22Rv1 (cell line): Measurements from ENCODE around the gene GNAI1.

Experiments used
- ZFX ChIP-seq: fragments of 450-650 bp; IDR thresholded peaks from 2 replicates; pipeline ENCODE4 v1.6.1; 2017; ENCODE audit warnings: antibody characterized with exemption, borderline replicate concordance
- TF ChIP-seq, protein P1 (sequence below): fragments of 450-650 bp; IDR thresholded peaks from 2 replicates; pipeline ENCODE4 v1.5.1; 2017; ENCODE audit warnings: mild to moderate bottlenecking

DNA sequence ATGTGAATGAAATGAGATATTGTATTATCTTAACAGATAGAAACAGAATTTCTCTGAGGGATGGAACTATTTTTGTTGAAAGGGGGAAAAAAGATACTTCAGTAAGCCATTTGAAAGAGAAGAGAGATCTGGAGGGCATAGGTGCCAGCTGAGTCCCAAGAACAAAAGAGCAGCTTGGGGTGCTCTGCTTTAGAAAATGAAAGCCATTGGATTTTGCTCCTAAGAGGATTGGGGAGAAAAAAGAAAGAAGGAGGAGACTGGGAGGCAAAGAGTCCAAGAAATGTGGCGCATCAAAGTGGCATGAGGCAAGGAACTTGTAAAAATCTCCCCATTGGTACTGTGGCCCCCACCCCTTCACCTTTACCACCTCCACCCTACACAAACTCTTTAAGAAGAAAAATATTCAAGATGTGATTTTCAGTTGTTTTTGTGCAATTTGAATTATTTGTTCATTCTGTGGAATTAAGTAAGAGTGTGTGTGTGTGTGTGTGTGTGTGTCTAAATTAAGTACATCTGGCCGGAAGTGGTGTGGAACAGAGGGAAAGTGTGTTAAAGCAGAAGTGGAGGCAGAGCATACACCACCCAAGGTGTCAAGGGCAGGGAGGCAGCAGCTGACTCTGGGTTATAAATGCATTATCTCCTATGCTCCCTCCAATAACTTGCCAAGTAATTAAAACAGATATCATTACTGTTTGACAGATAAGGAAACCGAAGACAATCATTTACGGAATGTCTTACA is 9.9 kb upstream of the GNAI1 start:
- TF ChIP-seq, protein P1, sequence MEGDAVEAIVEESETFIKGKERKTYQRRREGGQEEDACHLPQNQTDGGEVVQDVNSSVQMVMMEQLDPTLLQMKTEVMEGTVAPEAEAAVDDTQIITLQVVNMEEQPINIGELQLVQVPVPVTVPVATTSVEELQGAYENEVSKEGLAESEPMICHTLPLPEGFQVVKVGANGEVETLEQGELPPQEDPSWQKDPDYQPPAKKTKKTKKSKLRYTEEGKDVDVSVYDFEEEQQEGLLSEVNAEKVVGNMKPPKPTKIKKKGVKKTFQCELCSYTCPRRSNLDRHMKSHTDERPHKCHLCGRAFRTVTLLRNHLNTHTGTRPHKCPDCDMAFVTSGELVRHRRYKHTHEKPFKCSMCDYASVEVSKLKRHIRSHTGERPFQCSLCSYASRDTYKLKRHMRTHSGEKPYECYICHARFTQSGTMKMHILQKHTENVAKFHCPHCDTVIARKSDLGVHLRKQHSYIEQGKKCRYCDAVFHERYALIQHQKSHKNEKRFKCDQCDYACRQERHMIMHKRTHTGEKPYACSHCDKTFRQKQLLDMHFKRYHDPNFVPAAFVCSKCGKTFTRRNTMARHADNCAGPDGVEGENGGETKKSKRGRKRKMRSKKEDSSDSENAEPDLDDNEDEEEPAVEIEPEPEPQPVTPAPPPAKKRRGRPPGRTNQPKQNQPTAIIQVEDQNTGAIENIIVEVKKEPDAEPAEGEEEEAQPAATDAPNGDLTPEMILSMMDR: no peak
- no peak for TF ChIP-seq ZFX
